GM10266 (cell line): Measurements from ENCODE around the gene SERPINE1.
"Not testable (repeated sequence)": the region's sequence is repeated elsewhere in the genome, so short reads cannot be mapped to it uniquely, and the experiment has no call there.

Source experiments
- DNase-seq: peaks from one replicate; pipeline ENCODE4 v3.0.0; 2012; ENCODE audit errors: extremely low spot score
- TF ChIP-seq, protein P1 (sequence below): IDR thresholded peaks from 2 replicates; pipeline ENCODE4 v1.5.1; 2012; ENCODE audit warnings: mild to moderate bottlenecking, low read depth; ENCODE audit not compliant: control insufficient read depth, insufficient read depth; ENCODE audit errors: missing control alignments

Gene SERPINE1

GRCh38 chr7:101127460-101128039, 646 bp downstream of the SERPINE1 start:
- TF ChIP-seq, protein P1, sequence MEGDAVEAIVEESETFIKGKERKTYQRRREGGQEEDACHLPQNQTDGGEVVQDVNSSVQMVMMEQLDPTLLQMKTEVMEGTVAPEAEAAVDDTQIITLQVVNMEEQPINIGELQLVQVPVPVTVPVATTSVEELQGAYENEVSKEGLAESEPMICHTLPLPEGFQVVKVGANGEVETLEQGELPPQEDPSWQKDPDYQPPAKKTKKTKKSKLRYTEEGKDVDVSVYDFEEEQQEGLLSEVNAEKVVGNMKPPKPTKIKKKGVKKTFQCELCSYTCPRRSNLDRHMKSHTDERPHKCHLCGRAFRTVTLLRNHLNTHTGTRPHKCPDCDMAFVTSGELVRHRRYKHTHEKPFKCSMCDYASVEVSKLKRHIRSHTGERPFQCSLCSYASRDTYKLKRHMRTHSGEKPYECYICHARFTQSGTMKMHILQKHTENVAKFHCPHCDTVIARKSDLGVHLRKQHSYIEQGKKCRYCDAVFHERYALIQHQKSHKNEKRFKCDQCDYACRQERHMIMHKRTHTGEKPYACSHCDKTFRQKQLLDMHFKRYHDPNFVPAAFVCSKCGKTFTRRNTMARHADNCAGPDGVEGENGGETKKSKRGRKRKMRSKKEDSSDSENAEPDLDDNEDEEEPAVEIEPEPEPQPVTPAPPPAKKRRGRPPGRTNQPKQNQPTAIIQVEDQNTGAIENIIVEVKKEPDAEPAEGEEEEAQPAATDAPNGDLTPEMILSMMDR = no peak

GRCh38 chr7:101128040-101128834, 1.3 kb downstream of the SERPINE1 start:
- TF ChIP-seq, protein P1 = no peak

More at GRCh38 chr7:101127460-101128039, 646 bp downstream of the SERPINE1 start:
- DNase-seq = no peak

GRCh38 chr7:101129603-101130117, 2.8 kb downstream of the SERPINE1 start:
- DNase-seq = no peak
- TF ChIP-seq, protein P1 = no peak

More at GRCh38 chr7:101128040-101128834, 1.3 kb downstream of the SERPINE1 start:
- DNase-seq = no peak

DNA sequence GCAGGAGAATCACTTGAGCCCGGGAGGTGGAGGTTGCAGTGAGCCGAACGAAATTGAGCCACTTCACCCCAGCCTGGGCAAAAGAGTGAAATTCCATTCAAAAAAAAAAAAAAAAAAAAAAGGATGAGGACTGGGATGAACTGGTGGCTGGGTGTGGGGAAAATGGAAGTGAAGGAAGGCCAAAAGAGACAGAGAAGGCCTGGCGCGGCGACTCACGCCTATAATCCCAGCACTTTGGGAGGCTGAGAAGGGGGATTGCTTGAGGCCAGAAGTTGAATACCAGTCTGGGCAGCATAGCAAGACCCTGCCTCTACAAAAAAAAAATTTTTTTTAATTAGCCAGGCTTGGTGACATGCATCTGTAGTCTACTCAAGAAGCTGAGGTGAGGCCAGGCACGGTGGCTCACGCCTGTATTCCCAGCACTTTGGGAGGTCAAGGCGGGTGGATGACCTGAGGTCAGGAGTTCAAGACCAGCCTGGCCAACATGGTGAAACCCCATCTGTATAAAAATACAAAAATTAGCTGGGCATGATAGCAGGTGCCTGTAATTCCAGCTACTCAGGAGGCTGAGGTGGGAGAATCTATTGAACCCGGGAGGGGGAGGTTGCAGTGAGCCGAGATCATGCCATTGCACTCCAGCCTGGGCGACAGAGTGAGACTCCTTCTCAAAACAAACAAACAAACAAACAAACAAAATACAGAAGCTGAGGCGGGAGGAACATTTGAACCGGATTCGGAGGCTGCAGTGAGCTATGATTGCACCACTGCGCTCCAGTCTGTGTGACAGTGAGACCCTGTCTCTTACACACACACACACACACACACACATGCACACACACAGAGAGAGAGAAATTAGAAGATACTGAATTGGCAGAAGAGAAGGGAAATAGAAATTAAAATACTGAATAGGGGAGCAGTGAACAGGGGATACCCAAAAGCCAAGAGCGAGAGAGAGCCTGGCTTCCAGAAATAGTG, 6.0 kb downstream of the SERPINE1 start:
- DNase-seq = not testable (repeated sequence)

DNA sequence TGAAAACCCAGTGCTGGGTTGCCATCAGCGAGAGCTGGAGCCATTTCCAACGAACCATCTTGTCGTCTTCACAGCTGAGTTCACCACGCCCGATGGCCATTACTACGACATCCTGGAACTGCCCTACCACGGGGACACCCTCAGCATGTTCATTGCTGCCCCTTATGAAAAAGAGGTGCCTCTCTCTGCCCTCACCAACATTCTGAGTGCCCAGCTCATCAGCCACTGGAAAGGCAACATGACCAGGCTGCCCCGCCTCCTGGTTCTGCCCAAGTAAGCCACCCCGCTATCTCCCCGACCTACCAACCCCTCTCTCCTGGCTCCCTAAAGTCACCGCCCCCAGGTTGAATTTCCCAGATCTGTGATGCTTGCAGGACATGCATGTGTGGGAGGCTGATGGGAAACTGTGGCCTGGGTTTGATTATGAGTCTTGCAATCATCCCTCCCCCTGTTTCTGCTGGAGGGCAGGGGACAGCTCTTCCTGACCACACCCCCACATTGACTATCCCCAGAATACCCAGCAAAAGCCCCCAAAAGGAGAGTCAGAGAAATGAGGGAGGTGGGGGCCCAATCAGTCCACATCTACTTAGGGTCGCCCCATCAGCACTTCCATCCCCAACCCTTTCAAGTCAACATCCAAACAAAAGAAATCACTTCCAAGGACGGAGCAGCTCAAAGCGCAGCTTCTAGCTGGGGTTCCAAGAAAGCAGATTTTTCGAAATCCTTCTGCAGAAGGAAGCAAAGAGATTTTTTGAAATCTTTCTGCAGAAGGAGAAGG, 6.9 kb downstream of the SERPINE1 start:
- no peak for DNase-seq
- TF ChIP-seq, protein P1 = no peak

DNA sequence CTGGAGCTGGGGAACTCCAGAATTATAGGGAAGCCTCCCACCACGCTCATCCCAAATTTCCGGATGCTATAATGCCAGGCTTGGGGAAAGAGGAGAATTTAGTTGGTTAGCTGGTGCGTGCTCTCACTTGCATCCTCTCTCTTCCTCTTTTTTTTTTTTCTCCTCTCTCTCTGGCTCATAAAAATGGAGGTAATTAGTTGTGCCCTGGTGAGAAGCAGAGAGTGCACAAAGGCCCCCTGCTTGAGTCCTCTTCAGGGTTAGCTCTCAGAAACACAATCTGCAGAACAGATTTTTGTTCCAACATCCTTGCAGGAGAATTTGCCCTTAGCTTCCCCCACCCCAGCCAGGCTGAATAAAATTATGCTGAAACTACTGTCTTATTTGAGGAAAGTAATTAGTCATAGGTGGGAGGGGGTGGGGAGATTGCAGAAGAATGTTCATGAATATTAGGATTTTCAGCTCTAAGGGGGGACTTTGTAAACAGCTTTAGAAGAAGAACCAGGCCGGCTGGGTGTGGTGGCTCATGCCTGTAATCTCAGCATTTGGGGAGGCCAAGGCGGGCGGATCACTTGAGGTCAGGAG, 7.6 kb downstream of the SERPINE1 start:
- DNase-seq = no peak

More for the DNA sequence above, 7.6 kb downstream of the SERPINE1 start:
- TF ChIP-seq, protein P1 = no peak
